ENCODE measurements around the gene CDH16.
"Not testable (repeated sequence)": the region's sequence is repeated elsewhere in the genome, so short reads cannot be mapped to it uniquely, and the experiment has no call there.

The CDH16 gene

GRCh38 chr16:66937725-66938337, 19.1 kb upstream of the CDH16 start:
- H3K36me3 ChIP-seq (ENCODE audit: control insufficient read depth, insufficient read depth, low read length), result peaks cover 40% of the 10 kb centered on the region
- H3K4me1 ChIP-seq (ENCODE audit: control insufficient read depth, insufficient read depth, low read length, poor library complexity, severe bottlenecking), result peaks cover 21% of the 10 kb centered on the region
- DNase-seq, result no peak
- H3K9me3 ChIP-seq (ENCODE audit: control insufficient read depth, low read length), result no peaks in the 10 kb centered on the region
- no peaks in the 10 kb centered on the region for H3K27me3 ChIP-seq (replicated peaks; ENCODE audit: control insufficient read depth, insufficient read depth, low read length, poor library complexity, severe bottlenecking)
- H3K4me3 ChIP-seq (ENCODE audit: insufficient read depth, low read depth, low read length, poor library complexity, severe bottlenecking), result no peak overlapping the region
- no peak overlapping the region for H3K27ac ChIP-seq (ENCODE audit: insufficient read depth, low read length, poor library complexity, severe bottlenecking)

GRCh38 chr16:66936889-66937554, 18.3 kb upstream of the CDH16 start:
- no peaks in the 10 kb centered on the region for H3K9me3 ChIP-seq (ENCODE audit: control insufficient read depth, low read length)
- H3K36me3 ChIP-seq (ENCODE audit: control insufficient read depth, insufficient read depth, low read length), result peaks cover 39% of the 10 kb centered on the region
- no peak overlapping the region for H3K27ac ChIP-seq (ENCODE audit: insufficient read depth, low read length, poor library complexity, severe bottlenecking)
- no peak for DNase-seq
- peaks cover 21% of the 10 kb centered on the region for H3K4me1 ChIP-seq (ENCODE audit: control insufficient read depth, insufficient read depth, low read length, poor library complexity, severe bottlenecking)
- no peak overlapping the region for H3K4me3 ChIP-seq (ENCODE audit: insufficient read depth, low read depth, low read length, poor library complexity, severe bottlenecking)
- H3K27me3 ChIP-seq (replicated peaks; ENCODE audit: control insufficient read depth, insufficient read depth, low read length, poor library complexity, severe bottlenecking), result no peaks in the 10 kb centered on the region

- no peaks in the 10 kb centered on the region for H3K9me3 ChIP-seq (ENCODE audit: control insufficient read depth, low read length)
- H3K27me3 ChIP-seq (replicated peaks; ENCODE audit: control insufficient read depth, insufficient read depth, low read length, poor library complexity, severe bottlenecking), result no peaks in the 10 kb centered on the region
- H3K27ac ChIP-seq (ENCODE audit: insufficient read depth, low read length, poor library complexity, severe bottlenecking), result no peak overlapping the region
- no peak for DNase-seq
- H3K36me3 ChIP-seq (ENCODE audit: control insufficient read depth, insufficient read depth, low read length), result peaks cover 34% of the 10 kb centered on the region
- H3K4me1 ChIP-seq (ENCODE audit: control insufficient read depth, insufficient read depth, low read length, poor library complexity, severe bottlenecking), result peaks cover 21% of the 10 kb centered on the region
- no peak overlapping the region for H3K4me3 ChIP-seq (ENCODE audit: insufficient read depth, low read depth, low read length, poor library complexity, severe bottlenecking)
Observed at GRCh38 chr16:66936462-66936861, 17.8 kb upstream of the CDH16 start.

GRCh38 chr16:66935314-66936011, 16.8 kb upstream of the CDH16 start, which contains the start of gene CES2:
CES2 (plus strand) TSS chr16:66935516; CDS start chr16:66935636, 120 bp downstream.
- Histone ChIP-seq H3K9me3 (ENCODE audit: control insufficient read depth, low read length) (no peaks in the 10 kb centered on the region), H3K4me3 (ENCODE audit: insufficient read depth, low read depth, low read length, poor library complexity, severe bottlenecking) (peak within 1 kb of the TSS; percentile 97), H3K27me3 (replicated peaks; ENCODE audit: control insufficient read depth, insufficient read depth, low read length, poor library complexity, severe bottlenecking) (no peaks in the 10 kb centered on the region), H3K4me1 (ENCODE audit: control insufficient read depth, insufficient read depth, low read length, poor library complexity, severe bottlenecking) (peaks cover 21% of the 10 kb centered on the region), H3K36me3 (ENCODE audit: control insufficient read depth, insufficient read depth, low read length) (peaks cover 24% of the 10 kb centered on the region), H3K27ac (ENCODE audit: insufficient read depth, low read length, poor library complexity, severe bottlenecking) (peak within 1 kb of the TSS; percentile 92)
- no peak for DNase-seq

- Histone ChIP-seq H3K27ac (ENCODE audit: insufficient read depth, low read length, poor library complexity, severe bottlenecking) (peak overlapping the region; percentile 92), H3K36me3 (ENCODE audit: control insufficient read depth, insufficient read depth, low read length) (peaks cover 18% of the 10 kb centered on the region), H3K4me3 (ENCODE audit: insufficient read depth, low read depth, low read length, poor library complexity, severe bottlenecking) (peak overlapping the region; percentile 97), H3K4me1 (ENCODE audit: control insufficient read depth, insufficient read depth, low read length, poor library complexity, severe bottlenecking) (peaks cover 21% of the 10 kb centered on the region)
- H3K27me3 ChIP-seq (replicated peaks; ENCODE audit: control insufficient read depth, insufficient read depth, low read length, poor library complexity, severe bottlenecking); H3K9me3 ChIP-seq (ENCODE audit: control insufficient read depth, low read length); DNase-seq: not testable (repeated sequence)
Observed at GRCh38 chr16:66934839-66935313, 16.2 kb upstream of the CDH16 start.

- Histone ChIP-seq H3K4me3 (ENCODE audit: insufficient read depth, low read depth, low read length, poor library complexity, severe bottlenecking) (peak within 1 kb of the TSS; percentile 97), H3K27me3 (replicated peaks; ENCODE audit: control insufficient read depth, insufficient read depth, low read length, poor library complexity, severe bottlenecking) (no peaks in the 10 kb centered on the region), H3K27ac (ENCODE audit: insufficient read depth, low read length, poor library complexity, severe bottlenecking) (peak within 1 kb of the TSS; percentile 92), H3K4me1 (ENCODE audit: control insufficient read depth, insufficient read depth, low read length, poor library complexity, severe bottlenecking) (peaks cover 21% of the 10 kb centered on the region), H3K9me3 (ENCODE audit: control insufficient read depth, low read length) (no peaks in the 10 kb centered on the region), H3K36me3 (ENCODE audit: control insufficient read depth, insufficient read depth, low read length) (peaks cover 13% of the 10 kb centered on the region)
- peak; percentile 80 to 81 (median 80) for DNase-seq
Observed at GRCh38 chr16:66934138-66934838, 15.6 kb upstream of the CDH16 start, which contains the start of gene CIAO2B. CIAO2B (minus strand) TSS chr16:66934402; CDS start chr16:66934364, 38 bp downstream.

GRCh38 chr16:66933776-66934137, 15.1 kb upstream of the CDH16 start:
- Histone ChIP-seq H3K27ac (ENCODE audit: insufficient read depth, low read length, poor library complexity, severe bottlenecking) (peak overlapping the region; percentile 92), H3K9me3 (ENCODE audit: control insufficient read depth, low read length) (no peaks in the 10 kb centered on the region), H3K27me3 (replicated peaks; ENCODE audit: control insufficient read depth, insufficient read depth, low read length, poor library complexity, severe bottlenecking) (no peaks in the 10 kb centered on the region), H3K4me1 (ENCODE audit: control insufficient read depth, insufficient read depth, low read length, poor library complexity, severe bottlenecking) (peaks cover 21% of the 10 kb centered on the region), H3K4me3 (ENCODE audit: insufficient read depth, low read depth, low read length, poor library complexity, severe bottlenecking) (peak overlapping the region; percentile 97), H3K36me3 (ENCODE audit: control insufficient read depth, insufficient read depth, low read length) (peaks cover 7% of the 10 kb centered on the region)
- no peak for DNase-seq

GRCh38 chr16:66932076-66932475, 13.4 kb upstream of the CDH16 start:
- H3K4me1 ChIP-seq (ENCODE audit: control insufficient read depth, insufficient read depth, low read length, poor library complexity, severe bottlenecking), result peaks cover 21% of the 10 kb centered on the region
- peaks cover 7% of the 10 kb centered on the region for H3K36me3 ChIP-seq (ENCODE audit: control insufficient read depth, insufficient read depth, low read length)
- no peaks in the 10 kb centered on the region for H3K27me3 ChIP-seq (replicated peaks; ENCODE audit: control insufficient read depth, insufficient read depth, low read length, poor library complexity, severe bottlenecking)
- no peaks in the 10 kb centered on the region for H3K9me3 ChIP-seq (ENCODE audit: control insufficient read depth, low read length)
- H3K4me3 ChIP-seq (ENCODE audit: insufficient read depth, low read depth, low read length, poor library complexity, severe bottlenecking), result no peak overlapping the region
- no peak for DNase-seq
- H3K27ac ChIP-seq (ENCODE audit: insufficient read depth, low read length, poor library complexity, severe bottlenecking), result no peak overlapping the region

- Histone ChIP-seq H3K9me3 (ENCODE audit: control insufficient read depth, low read length) (no peaks in the 10 kb centered on the region), H3K27me3 (replicated peaks; ENCODE audit: control insufficient read depth, insufficient read depth, low read length, poor library complexity, severe bottlenecking) (no peaks in the 10 kb centered on the region), H3K4me3 (ENCODE audit: insufficient read depth, low read depth, low read length, poor library complexity, severe bottlenecking) (no peak overlapping the region), H3K27ac (ENCODE audit: insufficient read depth, low read length, poor library complexity, severe bottlenecking) (no peak overlapping the region), H3K36me3 (ENCODE audit: control insufficient read depth, insufficient read depth, low read length) (peaks cover 7% of the 10 kb centered on the region), H3K4me1 (ENCODE audit: control insufficient read depth, insufficient read depth, low read length, poor library complexity, severe bottlenecking) (peaks cover 21% of the 10 kb centered on the region)
- no peak for DNase-seq
Observed at GRCh38 chr16:66931665-66932064, 13.0 kb upstream of the CDH16 start.

Data from effector memory CD4-positive, alpha-beta T cell (primary cell).